GM18498 (cell line): Measurements from ENCODE around the gene CD79B.
A peak's percentile ranks its signal among the peaks of the same experiment; 100 is the strongest.
"Not testable (repeated sequence)": the region's sequence is repeated elsewhere in the genome, so short reads cannot be mapped to it uniquely, and the experiment has no call there.

Experiments used
- ATAC-seq: cut with Tn5 transposase; IDR thresholded peaks from one replicate; pipeline ENCODE4 v1.9.1; 2021; ENCODE audit warnings: mild to moderate bottlenecking, moderate library complexity; ENCODE audit not compliant: unreplicated experiment

Gene CD79B

GRCh38 chr17:63934183-63935112 is 2.3 kb upstream of the CD79B start:
- no peak for ATAC-seq

- ATAC-seq = no peak
Measured at GRCh38 chr17:63933598-63933997, 1.5 kb upstream of the CD79B start.

- ATAC-seq = peak; percentile 5
Measured at GRCh38 chr17:63932721-63933120, 590 bp upstream of the CD79B start.

GRCh38 chr17:63930951-63931575 is 1.1 kb downstream of the CD79B start:
- no peak for ATAC-seq

- no peak for ATAC-seq
Measured at GRCh38 chr17:63929860-63930766, 2.0 kb downstream of the CD79B start.

GRCh38 chr17:63928966-63929695 is 3.0 kb downstream of the CD79B start:
- no peak for ATAC-seq

GRCh38 chr17:63928172-63928666 is 3.9 kb downstream of the CD79B start:
- ATAC-seq = no peak

GRCh38 chr17:63927464-63928171 is 4.5 kb downstream of the CD79B start:
- ATAC-seq = no peak

GRCh38 chr17:63926164-63926563 is 6.0 kb downstream of the CD79B start:
- ATAC-seq = no peak

GRCh38 chr17:63925615-63926014 is 6.5 kb downstream of the CD79B start:
- no peak for ATAC-seq

- ATAC-seq = not testable (repeated sequence)
Measured at GRCh38 chr17:63922402-63922801, 9.7 kb downstream of the CD79B start.

- ATAC-seq = not testable (repeated sequence)
Measured at GRCh38 chr17:63920779-63921178, 11.4 kb downstream of the CD79B start.

- ATAC-seq = not testable (repeated sequence)
Measured at GRCh38 chr17:63920050-63920449, 12.1 kb downstream of the CD79B start.

- ATAC-seq = peak; percentile 74
Measured at GRCh38 chr17:63919311-63919723, 12.8 kb downstream of the CD79B start.

GRCh38 chr17:63918789-63919305 is 13.3 kb downstream of the CD79B start, which contains the start of gene GH1:
TSS of gene GH1 (minus strand) at chr17:63918839. CDS start at chr17:63918776, 63 bp downstream.
- ATAC-seq = not testable (repeated sequence)

- ATAC-seq = no peak
Measured at GRCh38 chr17:63918305-63918704, 13.8 kb downstream of the CD79B start.

- no peak for ATAC-seq
Measured at GRCh38 chr17:63917646-63918045, 14.5 kb downstream of the CD79B start.

GRCh38 chr17:63917206-63917605 is 14.9 kb downstream of the CD79B start:
- not testable (repeated sequence) for ATAC-seq

GRCh38 chr17:63916566-63917185 is 15.5 kb downstream of the CD79B start:
- no peak for ATAC-seq
